GM12872 (cell line): ENCODE data around the gene RBM17.

Source experiments
- TF ChIP-seq, protein P1 (sequence below): IDR thresholded peaks from 3 replicates; pipeline ENCODE4 v1.5.1; 2011; ENCODE audit warnings: low read depth, mild to moderate bottlenecking, low read length, moderate library complexity; ENCODE audit not compliant: insufficient read depth

The RBM17 gene

GRCh38 chr10:6144406-6145165, 55.8 kb downstream of the RBM17 start:
- TF ChIP-seq, protein P1, sequence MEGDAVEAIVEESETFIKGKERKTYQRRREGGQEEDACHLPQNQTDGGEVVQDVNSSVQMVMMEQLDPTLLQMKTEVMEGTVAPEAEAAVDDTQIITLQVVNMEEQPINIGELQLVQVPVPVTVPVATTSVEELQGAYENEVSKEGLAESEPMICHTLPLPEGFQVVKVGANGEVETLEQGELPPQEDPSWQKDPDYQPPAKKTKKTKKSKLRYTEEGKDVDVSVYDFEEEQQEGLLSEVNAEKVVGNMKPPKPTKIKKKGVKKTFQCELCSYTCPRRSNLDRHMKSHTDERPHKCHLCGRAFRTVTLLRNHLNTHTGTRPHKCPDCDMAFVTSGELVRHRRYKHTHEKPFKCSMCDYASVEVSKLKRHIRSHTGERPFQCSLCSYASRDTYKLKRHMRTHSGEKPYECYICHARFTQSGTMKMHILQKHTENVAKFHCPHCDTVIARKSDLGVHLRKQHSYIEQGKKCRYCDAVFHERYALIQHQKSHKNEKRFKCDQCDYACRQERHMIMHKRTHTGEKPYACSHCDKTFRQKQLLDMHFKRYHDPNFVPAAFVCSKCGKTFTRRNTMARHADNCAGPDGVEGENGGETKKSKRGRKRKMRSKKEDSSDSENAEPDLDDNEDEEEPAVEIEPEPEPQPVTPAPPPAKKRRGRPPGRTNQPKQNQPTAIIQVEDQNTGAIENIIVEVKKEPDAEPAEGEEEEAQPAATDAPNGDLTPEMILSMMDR = no peak

GRCh38 chr10:6145166-6145987, 56.5 kb downstream of the RBM17 start:
- TF ChIP-seq, protein P1 = no peak

- TF ChIP-seq, protein P1 = no peak
Observed at GRCh38 chr10:6146013-6146785, 57.4 kb downstream of the RBM17 start.

DNA sequence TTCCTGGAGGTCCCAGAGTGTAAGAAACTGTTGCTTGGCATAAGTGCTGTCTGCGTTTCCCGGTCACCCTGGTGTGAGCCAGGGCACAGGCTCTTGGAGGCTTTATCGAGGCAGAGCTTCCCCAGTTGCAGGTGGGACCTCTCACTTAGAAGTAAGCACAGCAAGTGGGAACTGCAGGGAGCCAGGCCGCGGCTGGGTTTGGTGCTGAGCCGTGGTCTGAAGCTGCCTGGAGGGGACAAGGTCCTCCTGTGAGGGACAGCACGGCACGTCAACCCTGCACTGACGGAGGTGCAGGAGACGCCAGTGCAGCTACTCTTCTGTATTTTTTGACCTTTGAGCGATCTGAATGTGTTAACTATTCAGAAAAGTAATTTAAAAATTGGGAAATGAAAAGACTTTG, 58.1 kb downstream of the RBM17 start:
- TF ChIP-seq, protein P1 = no peak

GRCh38 chr10:6148251-6148701, 59.4 kb downstream of the RBM17 start:
- TF ChIP-seq, protein P1 = no peak

GRCh38 chr10:6148908-6149307, 60.1 kb downstream of the RBM17 start:
- TF ChIP-seq, protein P1 = no peak
